Activated CD8-positive, alpha-beta T cell treated with anti-CD3 and anti-CD28 coated beads for 36 hours (primary cell): ENCODE results near the gene HEATR3. TPM values are rescaled to one million over a fixed set of nuclear protein-coding genes. Genes with fewer than 3 reads are reported as not detected.

Experiments used
- ATAC-seq: fragments of 200-7000 bp; cut with Tn5 transposase; one replicate; pipeline ENCODE4 v1.10.0; 2021; ENCODE audit warnings: mild to moderate bottlenecking, moderate library complexity
- CTCF ChIA-PET: fragments of 350-600 bp; sonication (Branson Sonifier 250); formaldehyde crosslinking; loops from one replicate; lab custom pipeline; 2021; ENCODE audit warnings: antibody characterized with exemption; lab: Charles Lee
- POLR2A ChIA-PET: fragments of 350-600 bp; sonication (Branson Sonifier 250); formaldehyde crosslinking; loops from one replicate; lab custom pipeline; 2021; ENCODE audit warnings: antibody characterized with exemption; lab: Charles Lee
- DNase-seq: peaks from one replicate; pipeline ENCODE4 v3.0.0-alpha.2; 2020
- H3K27ac Mint-ChIP-seq: one replicate; pipeline ENCODE4 v1.8.0; 2021; ENCODE audit warnings: mild to moderate bottlenecking, mixed read lengths
- H3K27me3 Mint-ChIP-seq: one replicate; pipeline ENCODE4 v1.8.0; 2021; ENCODE audit warnings: mixed read lengths
- H3K36me3 Mint-ChIP-seq: one replicate; pipeline ENCODE4 v1.8.0; 2021; ENCODE audit warnings: low read depth, mixed read lengths
- H3K4me1 Mint-ChIP-seq: one replicate; pipeline ENCODE4 v1.8.0; 2021; ENCODE audit warnings: low read depth, mixed read lengths
- H3K4me3 Mint-ChIP-seq: one replicate; pipeline ENCODE4 v1.8.0; 2021; ENCODE audit warnings: mild to moderate bottlenecking, moderate library complexity, mixed read lengths
- H3K9me3 Mint-ChIP-seq: one replicate; pipeline ENCODE4 v1.8.0; 2021; ENCODE audit warnings: mixed read lengths
- CTCF ChIP-seq: fragments of 200-600 bp; IDR thresholded peaks from one replicate; pipeline ENCODE4 v1.8.0; 2022; ENCODE audit warnings: antibody characterized with exemption, mild to moderate bottlenecking
- intact Hi-C: fragments of 100-400 bp; cut with micrococcal nuclease; formaldehyde crosslinking; loops from one replicate; pipeline ENCODE4 v1.10.0; 2022
- total RNA-seq, 2 experiments: library from RNA; stranded (reverse); gene quantifications; one replicate each; pipeline ENCODE4 v1.2.3, GENCODE V29; 2021

The HEATR3 gene
- total RNA-seq, 2 experiments from 2014 or later, result 23.6 to 29.6 TPM

GRCh38 chr16:50099957-50100648 lies 34.3 kb downstream of the HEATR3 start:
- intact Hi-C loops, result no loop called here
- H3K36me3 Mint-ChIP-seq, result peaks cover 35% of the 10 kb centered on the region
- no peak for DNase-seq
- CTCF ChIA-PET, result interaction anchor here (0.9 to 1.2 kb wide), 2 partner anchors 33 to 110 kb away, joined by 3 to 4 read pairs; no protein-coding TSS in a partner anchor
- H3K9me3 Mint-ChIP-seq, result no peaks in the 10 kb centered on the region
- POLR2A ChIA-PET, result no interaction called here
- H3K4me1 Mint-ChIP-seq, result peaks cover 2% of the 10 kb centered on the region
- TF ChIP-seq CTCF, result no peak
- H3K27ac Mint-ChIP-seq, result no peak overlapping the region
- H3K4me3 Mint-ChIP-seq, result no peak overlapping the region
- no peaks in the 10 kb centered on the region for H3K27me3 Mint-ChIP-seq
- no peak for ATAC-seq

- POLR2A ChIA-PET, result interaction anchor here (1.4 kb wide), 1 partner anchor 10 kb away, joined by 3 read pairs; no protein-coding TSS in a partner anchor
- H3K27ac Mint-ChIP-seq, result no peak overlapping the region
- H3K9me3 Mint-ChIP-seq, result no peaks in the 10 kb centered on the region
- intact Hi-C loops, result no loop called here
- H3K27me3 Mint-ChIP-seq, result no peaks in the 10 kb centered on the region
- peaks cover 37% of the 10 kb centered on the region for H3K36me3 Mint-ChIP-seq
- peak; percentile 55 for ATAC-seq
- H3K4me3 Mint-ChIP-seq, result no peak overlapping the region
- no peak for DNase-seq
- peaks cover 2% of the 10 kb centered on the region for H3K4me1 Mint-ChIP-seq
- CTCF ChIA-PET, result interaction anchor here (0.6 to 1.7 kb wide), 2 partner anchors 21 to 35 kb away, joined by 3 to 4 read pairs; no protein-coding TSS in a partner anchor
- no peak for TF ChIP-seq CTCF
These were observed 36.4 kb downstream of the HEATR3 start for GRCh38 chr16:50102051-50102746.

- peaks cover 2% of the 10 kb centered on the region for H3K4me1 Mint-ChIP-seq
- no peak overlapping the region for H3K27ac Mint-ChIP-seq
- no peak for TF ChIP-seq CTCF
- no peak overlapping the region for H3K4me3 Mint-ChIP-seq
- CTCF ChIA-PET, result interaction anchor here (1.7 kb wide), 1 partner anchor 37 kb away, joined by 4 read pairs; no protein-coding TSS in a partner anchor
- DNase-seq (no peak), ATAC-seq (no peak)
- H3K36me3 Mint-ChIP-seq, result peaks cover 39% of the 10 kb centered on the region
- intact Hi-C loops, result no loop called here
- no peaks in the 10 kb centered on the region for H3K27me3 Mint-ChIP-seq
- no peaks in the 10 kb centered on the region for H3K9me3 Mint-ChIP-seq
- POLR2A ChIA-PET, result no interaction called here
These were observed 38.0 kb downstream of the HEATR3 start for GRCh38 chr16:50103764-50104163.

GRCh38 chr16:50114357-50115129 lies 48.8 kb downstream of the HEATR3 start:
- POLR2A ChIA-PET, result no interaction called here
- no peak overlapping the region for H3K27ac Mint-ChIP-seq
- CTCF ChIA-PET, result no interaction called here
- DNase-seq (no peak), ATAC-seq (no peak)
- no peak overlapping the region for H3K4me3 Mint-ChIP-seq
- TF ChIP-seq CTCF, result no peak
- intact Hi-C loops, result no loop called here
- H3K9me3 Mint-ChIP-seq, result no peaks in the 10 kb centered on the region
- H3K27me3 Mint-ChIP-seq, result no peaks in the 10 kb centered on the region
- no peaks in the 10 kb centered on the region for H3K36me3 Mint-ChIP-seq
- H3K4me1 Mint-ChIP-seq, result no peaks in the 10 kb centered on the region
